ENCODE results near the gene NOP14. TPM values are rescaled to one million over a fixed set of nuclear protein-coding genes. Genes with fewer than 3 reads are reported as not detected.

The NOP14 gene
- total RNA-seq, 2 experiments from 2014 or later: 31.7 to 66.2 TPM

- Histone ChIP-seq H3K4me1 (ENCODE audit: insufficient read depth, low read length, poor library complexity, severe bottlenecking) (peaks cover 16% of the 10 kb centered on the region), H3K79me2 (ENCODE audit: insufficient read depth, low read depth, low read length) (no peaks in the 10 kb centered on the region), H3K36me3 (ENCODE audit: insufficient read depth, low read length) (peaks cover 96% of the 10 kb centered on the region), H4K20me1 (ENCODE audit: insufficient read depth, low read length) (no peaks in the 10 kb centered on the region), H3K27ac (ENCODE audit: low read depth, low read length, poor library complexity, severe bottlenecking) (no peak overlapping the region), H2AFZ (ENCODE audit: low read length) (no peak overlapping the region), H3K4me3 (ENCODE audit: low read depth, low read length, poor library complexity, severe bottlenecking) (no peak overlapping the region), H3K9me3 (ENCODE audit: low read length) (no peaks in the 10 kb centered on the region), H3K4me2 (ENCODE audit: low read length) (no peak overlapping the region), H3K9me2 (ENCODE audit: insufficient read depth, low read length) (no peaks in the 10 kb centered on the region)
- POLR2A ChIA-PET: no interaction called here
- intact Hi-C loops (cut with micrococcal nuclease; ENCODE audit: unreplicated experiment): no loop called here
- CTCF ChIA-PET (ENCODE audit: unreplicated experiment): no interaction called here
- BruUV-seq (replicated peaks): no TSS peak
- TF ChIP-seq CTCF (conservative IDR thresholded peaks at IDR 0.05; ENCODE audit: low read length) (0 out of 2 replicates have a peak, but pooled peaks have one; percentile 15), EZH2phosphoT487 (IDR thresholded peaks at IDR 0.05; ENCODE audit: borderline replicate concordance, low read depth, low read length) (no peak)
- no peak for DNase-seq (ENCODE audit: low spot score)
Measured at GRCh38 chr4:2941138-2942036, 21.8 kb downstream of the NOP14 start.

- H4K20me1 ChIP-seq (ENCODE audit: insufficient read depth, low read length): no peaks in the 10 kb centered on the region
- BruUV-seq (replicated peaks): no TSS peak
- no peaks in the 10 kb centered on the region for H3K9me3 ChIP-seq (ENCODE audit: low read length)
- no peak for DNase-seq (ENCODE audit: low spot score)
- H2AFZ ChIP-seq (ENCODE audit: low read length): no peak overlapping the region
- no peak for TF ChIP-seq CTCF (conservative IDR thresholded peaks at IDR 0.05; ENCODE audit: low read length)
- TF ChIP-seq EZH2phosphoT487 (IDR thresholded peaks at IDR 0.05; ENCODE audit: borderline replicate concordance, low read depth, low read length): no peak
- intact Hi-C loops (cut with micrococcal nuclease; ENCODE audit: unreplicated experiment): no loop called here
- CTCF ChIA-PET (ENCODE audit: unreplicated experiment): no interaction called here
- H3K79me2 ChIP-seq (ENCODE audit: insufficient read depth, low read depth, low read length): no peaks in the 10 kb centered on the region
- H3K4me3 ChIP-seq (ENCODE audit: low read depth, low read length, poor library complexity, severe bottlenecking): no peak overlapping the region
- H3K4me1 ChIP-seq (ENCODE audit: insufficient read depth, low read length, poor library complexity, severe bottlenecking): peaks cover 25% of the 10 kb centered on the region
- no peak overlapping the region for H3K4me2 ChIP-seq (ENCODE audit: low read length)
- H3K36me3 ChIP-seq (ENCODE audit: insufficient read depth, low read length): peaks cover 93% of the 10 kb centered on the region
- POLR2A ChIA-PET: no interaction called here
- H3K9me2 ChIP-seq (ENCODE audit: insufficient read depth, low read length): no peaks in the 10 kb centered on the region
- no peak overlapping the region for H3K27ac ChIP-seq (ENCODE audit: low read depth, low read length, poor library complexity, severe bottlenecking)
Measured at GRCh38 chr4:2940267-2941137, 22.7 kb downstream of the NOP14 start.

Data from OCI-LY7 (cell line).